GM18858 (cell line): ENCODE data around the gene RSPRY1.
"Not testable (repeated sequence)": the region's sequence is repeated elsewhere in the genome, so short reads cannot be mapped to it uniquely, and the experiment has no call there.

Experiments
- ATAC-seq: cut with Tn5 transposase; IDR thresholded peaks from one replicate; pipeline ENCODE4 v1.9.1; 2021; ENCODE audit not compliant: unreplicated experiment

Gene RSPRY1

DNA sequence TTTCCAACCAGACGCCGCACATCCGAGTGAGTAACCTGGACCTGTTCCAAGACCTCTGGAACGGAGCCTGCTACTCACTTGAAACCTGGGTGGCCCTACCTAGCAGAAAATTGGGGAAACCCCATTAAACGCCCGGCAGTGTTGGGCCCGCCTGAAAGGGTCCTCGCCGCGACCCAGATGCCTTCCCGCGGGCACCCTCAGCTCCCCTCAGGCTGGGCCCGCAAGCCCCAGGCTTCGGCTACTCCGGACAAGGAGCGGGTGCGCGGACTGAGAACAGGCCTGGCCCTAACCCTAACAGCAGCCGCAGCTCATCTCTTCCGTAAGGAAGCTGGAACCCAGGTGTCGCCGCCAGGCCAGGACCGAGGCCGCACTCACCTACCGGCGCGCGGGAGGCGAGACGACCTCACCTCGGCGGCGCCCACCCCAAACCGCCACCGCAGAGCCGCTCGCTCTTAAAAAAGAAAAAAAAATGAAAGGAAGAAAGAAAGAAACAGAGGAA is 634 bp upstream of the RSPRY1 start:
- peak; percentile 24 for ATAC-seq

DNA sequence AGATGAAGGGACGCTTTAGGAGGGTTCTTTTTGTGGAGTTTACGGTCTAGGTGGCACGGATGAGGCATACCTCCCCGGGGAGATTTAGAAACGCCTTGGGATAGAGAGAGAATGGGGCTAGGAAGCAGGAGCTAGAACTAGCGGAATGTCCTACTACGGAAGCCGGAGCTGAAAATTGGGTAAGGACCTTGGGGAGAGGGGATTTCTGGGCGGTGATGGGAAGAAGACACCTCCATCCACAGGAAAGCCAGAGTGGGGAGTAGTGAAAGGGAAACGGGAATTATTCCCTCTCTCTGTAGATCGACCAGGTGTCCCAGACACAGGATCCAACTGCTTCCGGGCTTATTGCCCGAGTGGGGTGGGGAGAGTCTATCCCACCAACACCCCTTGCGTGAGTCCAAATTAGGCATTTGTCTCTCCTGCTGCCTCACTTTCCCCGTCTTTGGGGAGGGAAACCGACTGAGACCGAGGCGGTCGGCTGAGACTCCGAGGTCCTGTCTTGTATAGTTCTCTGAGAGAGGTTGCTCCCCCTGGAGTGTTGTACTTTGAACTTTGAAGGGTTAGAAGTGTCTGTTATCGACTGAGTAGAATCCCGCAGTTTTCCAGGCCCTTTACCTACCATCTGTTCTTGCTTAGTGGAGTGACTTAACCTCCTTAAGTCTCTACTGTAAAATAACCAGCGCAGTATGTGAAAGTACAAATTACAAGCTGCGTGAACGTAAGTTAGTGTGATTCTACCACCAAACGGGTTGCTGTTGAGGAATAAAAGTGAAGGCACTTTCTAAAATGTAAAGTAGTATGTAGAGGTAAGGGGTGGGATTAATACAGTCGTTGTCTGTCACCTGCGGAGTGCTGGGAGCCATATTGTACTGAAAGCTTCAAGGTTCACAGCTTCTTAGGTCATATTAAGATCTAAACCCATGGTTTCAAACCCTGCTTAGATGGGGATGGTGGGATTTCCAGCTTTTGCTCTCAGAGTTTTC is 1.0 kb downstream of the RSPRY1 start:
- ATAC-seq, result no peak

DNA sequence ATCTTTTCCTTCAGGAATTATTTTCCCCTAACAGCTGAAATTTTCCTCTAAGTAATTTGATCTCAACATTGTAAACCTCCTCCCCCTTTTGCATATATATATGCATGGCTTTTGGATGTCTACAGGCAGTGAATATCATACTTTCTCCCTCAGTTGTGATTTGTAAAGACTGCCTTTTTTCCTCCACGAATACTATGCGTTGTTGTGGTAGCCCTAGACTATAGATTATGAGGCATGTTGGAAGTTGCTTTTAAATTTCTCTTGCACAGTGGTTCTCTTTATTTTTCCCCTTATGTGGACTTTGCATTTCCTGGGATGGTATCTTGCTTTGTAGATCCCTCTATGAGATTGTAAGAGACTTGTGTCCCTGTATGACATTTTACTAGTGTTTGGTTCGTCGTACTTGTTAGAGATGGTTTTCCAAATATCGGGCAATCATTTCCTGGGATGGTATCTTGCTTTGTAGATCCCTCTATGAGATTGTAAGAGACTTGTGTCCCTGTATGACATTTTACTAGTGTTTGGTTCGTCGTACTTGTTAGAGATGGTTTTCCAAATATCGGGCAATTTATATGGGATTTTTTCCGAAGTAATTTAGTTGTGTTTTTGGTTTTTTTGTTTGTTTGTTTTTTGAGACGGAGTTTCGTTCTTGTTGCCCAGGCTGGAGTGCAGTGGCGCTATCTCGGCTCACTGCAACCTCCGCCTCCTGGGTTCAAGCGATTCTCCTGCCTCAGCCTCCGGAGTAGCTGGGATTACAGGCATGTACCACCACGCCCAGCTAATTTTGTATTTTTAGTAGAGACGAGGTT is 2.0 kb downstream of the RSPRY1 start:
- ATAC-seq, result not testable (repeated sequence)

DNA sequence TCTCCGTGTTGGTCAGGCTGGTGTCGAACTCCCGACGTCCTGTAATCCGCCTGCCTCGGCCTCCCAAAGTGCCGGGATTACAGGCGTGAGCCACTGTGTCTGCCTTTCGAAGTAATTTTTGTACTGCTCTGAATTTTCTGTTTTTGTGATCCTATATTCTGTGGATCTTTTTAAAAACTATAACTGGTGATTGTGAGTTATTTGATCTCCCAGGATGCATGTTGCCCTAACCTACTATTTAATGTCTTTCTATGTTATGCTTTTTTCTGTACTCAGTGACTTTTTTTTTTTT is 2.5 kb downstream of the RSPRY1 start:
- no peak for ATAC-seq

DNA sequence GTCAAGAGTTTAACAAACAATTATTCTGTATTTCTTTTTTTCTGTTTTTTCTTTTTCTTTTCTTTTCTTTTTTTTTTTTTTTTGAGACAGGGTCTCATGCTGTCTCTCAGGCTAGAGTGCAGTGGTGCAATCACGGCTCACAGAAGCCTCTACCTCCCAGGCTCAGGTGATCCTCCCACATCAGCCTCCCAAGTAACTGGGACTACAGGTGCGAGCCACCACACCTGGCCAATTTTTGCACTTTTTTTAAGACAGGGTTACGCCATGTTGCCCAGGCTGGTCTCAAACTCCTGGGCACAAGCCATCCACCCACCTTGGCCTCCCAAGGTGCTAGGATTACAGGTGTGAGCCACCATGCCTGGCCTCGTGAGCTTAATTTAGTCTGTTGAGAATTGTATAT is 3.4 kb downstream of the RSPRY1 start:
- ATAC-seq, result not testable (repeated sequence)

DNA sequence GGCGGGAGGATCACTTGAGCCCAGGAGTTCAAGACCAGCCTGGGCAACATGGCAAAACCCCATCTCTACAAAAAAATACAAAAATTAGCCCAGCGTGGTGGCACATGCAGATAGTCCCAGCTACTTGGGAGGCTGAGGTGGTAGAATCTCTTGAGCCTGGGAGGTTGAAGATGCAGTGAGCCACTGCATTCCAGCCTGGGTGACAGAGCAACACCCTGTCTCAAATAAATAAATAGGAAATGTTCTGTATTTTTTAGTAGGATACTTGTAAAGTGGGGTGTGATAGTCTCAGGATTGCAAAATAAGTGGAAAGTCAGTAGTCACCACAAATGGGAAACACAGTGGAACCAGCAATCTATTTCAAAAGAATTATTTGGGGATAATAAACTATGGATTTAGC is 4.0 kb downstream of the RSPRY1 start:
- ATAC-seq, result no peak

DNA sequence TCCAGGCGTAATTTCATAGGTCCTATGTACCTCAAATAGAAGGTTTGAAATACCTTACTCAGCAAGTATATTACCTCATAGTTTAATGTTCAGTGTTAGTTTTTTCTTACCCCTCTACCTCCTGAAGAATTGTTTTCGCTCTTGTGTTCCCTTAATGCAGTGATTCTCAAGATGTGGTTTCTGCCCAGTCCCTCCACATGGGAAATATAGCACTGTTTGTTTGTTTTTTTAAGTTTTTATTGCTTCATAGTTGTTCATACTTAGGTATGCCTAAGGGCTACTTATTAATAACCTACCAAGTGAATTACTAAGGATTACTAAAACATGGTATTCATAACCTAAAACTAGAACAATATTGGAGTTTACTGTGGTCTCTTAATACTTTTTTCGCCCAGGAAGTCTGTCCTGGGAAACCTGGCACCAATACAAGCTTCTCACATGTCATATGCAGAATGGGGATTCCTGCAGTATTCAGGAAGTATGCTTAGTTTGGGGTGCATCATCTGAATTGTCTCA is 5.0 kb downstream of the RSPRY1 start:
- no peak for ATAC-seq

DNA sequence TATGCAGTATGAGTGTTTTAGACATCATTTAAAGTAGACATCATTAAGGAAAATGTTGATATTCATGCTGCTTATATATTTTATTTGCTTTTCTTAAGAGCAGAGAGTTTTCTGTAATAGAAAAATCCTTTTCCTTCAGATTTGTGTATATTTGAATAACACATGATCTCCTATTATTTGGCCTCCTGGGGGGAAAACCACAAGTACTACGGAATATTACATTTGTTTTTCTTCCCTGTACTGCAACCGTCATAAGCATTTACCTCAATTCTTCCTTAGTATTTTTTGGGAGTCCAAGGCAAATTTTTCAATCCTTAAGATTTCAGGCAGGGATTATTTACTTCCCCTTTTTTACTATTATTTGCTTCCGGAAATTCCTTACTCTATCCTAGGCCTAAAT is 6.0 kb downstream of the RSPRY1 start:
- no peak for ATAC-seq

DNA sequence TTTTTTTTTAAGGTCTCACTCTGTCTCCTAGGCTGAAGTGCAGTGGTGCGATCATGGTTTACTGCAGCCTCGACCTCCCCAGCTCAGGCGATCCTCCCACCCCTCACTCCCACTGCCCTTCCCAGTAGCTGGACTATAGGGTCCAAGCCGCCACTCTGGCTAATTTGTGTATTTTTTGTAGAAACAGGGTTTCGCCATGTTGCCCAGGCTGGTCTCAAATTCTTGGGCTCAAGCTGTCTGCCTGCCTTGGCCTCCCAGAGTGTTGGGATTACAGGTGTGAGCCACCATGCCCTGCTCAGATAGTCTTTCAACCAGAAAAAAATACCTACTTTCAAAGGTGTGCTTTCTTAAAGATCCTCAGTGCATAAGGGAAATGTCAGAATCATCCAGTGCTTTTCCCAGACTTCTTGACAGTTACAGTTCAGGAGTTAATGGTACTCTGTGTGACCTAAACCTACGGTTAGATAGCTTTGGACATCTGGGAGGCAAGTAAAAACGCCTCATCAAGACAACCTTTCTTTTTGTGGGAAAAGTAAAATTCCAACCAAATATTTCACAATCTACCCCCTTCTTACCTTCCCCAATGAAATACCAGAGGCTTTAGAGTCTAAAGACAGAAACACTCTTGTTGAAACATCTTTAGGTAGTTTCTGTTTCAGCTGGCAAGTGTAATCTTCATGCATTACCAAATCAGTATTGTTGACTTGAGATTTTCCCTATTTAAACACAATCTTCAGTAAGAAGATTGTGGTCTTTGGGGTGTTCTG is 6.8 kb downstream of the RSPRY1 start:
- no peak for ATAC-seq

DNA sequence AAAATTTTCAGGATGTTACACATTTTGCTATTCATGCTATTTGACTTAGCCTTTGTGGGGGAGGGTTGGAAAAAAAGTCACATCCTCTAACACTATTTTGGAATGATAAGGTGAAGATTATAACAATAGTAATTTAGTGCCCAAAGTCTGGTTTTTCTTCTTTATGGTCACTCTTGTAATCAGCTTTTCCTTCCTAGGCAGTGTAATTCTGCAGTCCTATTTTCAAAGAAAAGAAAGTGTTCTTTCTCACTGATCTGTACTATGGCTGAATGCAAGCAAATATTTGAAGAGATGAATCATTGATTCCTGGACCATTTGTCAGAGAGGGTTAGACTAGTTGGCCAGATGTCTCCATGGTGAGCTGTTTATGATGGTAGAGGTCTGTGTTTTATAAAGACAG is 8.4 kb downstream of the RSPRY1 start:
- no peak for ATAC-seq

DNA sequence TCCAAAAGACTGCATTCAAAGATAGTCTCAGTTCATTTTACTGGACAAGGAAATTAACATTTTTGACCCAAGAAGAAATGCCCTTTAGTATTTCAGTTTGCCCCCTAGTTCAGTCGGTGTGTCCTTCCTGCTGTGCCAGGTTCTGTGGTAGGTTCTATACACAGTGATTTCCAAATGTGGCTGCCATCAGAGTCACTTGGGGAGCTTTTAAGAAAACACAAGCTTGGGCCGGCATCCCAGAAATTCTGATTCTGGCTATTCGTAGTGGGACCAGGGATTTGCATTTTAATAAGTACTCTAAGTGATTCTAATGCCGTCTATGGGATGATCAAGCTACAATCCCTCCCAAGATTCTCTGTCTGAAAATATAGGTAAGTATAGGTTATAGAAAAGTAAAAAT is 10.2 kb downstream of the RSPRY1 start:
- ATAC-seq, result no peak

DNA sequence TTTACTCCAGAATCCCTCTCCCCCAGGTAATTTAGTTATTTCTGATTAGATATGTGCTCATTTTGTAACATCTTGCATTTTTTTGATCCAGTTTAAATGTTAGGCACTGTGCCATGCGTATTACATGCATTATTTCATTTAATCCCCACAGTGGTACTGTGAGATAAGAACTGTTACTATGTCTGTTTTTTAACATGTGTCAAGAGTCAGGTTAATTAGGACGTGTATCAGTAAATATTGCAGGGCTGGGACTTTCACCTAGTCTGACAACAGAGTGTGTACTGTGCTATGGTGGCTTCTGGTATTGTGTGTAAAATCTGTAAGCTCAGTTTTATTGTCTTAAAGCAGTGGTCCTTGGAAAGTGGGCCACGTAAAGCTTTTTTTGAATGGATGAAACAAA is 10.6 kb downstream of the RSPRY1 start:
- no peak for ATAC-seq

DNA sequence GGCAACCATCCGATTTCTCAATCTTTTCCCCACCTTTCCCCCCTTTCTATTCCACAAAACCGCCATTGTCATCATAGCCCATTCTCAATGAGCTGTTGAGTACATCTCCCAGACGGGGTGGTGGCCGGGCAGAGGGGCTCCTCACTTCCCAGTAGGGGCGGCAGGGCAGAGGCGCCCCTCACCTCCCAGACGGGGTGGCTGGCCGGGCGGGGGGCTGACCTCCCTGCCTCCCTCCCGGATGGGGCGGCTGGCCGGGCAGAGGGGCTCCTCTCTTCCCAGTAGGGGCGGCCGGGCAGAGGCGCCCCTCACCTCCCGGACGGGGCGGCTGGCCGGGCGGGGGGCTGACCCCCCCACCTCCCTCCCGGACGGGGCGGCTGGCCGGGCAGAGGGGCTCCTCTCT is 14.2 kb downstream of the RSPRY1 start:
- not testable (repeated sequence) for ATAC-seq

DNA sequence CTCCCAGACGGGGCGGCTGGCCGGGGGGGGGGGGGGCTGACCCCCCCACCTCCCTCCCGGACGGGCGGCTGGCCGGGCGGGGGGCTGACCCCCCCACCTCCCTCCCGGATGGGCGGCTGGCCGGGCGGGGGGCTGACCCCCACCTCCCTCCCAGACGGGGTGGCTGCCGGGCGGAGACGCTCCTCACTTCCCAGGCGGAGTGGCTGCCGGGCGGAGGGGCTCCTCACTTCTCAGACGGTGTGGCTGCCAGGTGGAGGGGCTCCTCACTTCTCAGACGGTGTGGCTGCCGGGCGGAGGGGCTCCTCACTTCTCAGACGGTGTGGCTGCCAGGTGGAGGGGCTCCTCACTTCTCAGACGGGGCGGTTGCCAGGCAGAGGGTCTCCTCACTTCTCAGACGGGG is 14.8 kb downstream of the RSPRY1 start:
- ATAC-seq, result not testable (repeated sequence)

DNA sequence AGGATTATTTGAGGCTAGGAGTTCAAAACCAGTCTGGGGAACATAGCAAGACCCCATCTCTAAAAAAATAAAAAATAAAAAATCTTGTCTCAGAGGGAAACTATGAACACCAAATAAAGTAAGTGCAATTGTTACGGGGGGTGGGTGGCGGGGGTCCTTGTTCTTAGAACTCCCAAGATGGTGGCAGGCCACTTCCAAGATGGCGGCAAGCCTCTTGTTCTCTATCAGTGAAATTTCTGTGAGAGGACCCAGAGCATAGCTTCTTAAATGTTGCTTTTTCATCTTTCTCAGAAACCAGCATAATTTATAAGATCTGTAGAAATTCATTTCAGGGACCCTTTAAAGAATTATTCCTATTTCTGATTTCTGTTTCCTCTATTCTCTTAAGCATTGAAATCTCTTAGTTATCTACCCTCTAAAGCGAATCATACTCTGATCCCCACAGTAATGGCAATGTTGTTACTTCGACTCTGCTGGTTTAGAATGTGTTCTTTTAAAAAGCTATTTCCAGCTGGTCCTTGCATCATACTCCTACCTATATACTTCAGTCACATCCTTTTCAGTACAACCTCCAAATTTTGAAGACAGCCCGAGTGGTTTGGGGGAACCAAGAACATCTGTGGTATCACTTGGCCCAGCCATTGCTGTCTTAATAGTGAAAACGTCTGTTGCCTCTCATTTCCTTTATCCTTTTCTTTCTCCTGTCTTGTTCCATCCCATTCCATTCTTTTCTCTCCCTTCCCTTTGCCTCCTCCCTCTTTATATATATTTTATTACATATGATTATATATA is 16.2 kb downstream of the RSPRY1 start:
- no peak for ATAC-seq

DNA sequence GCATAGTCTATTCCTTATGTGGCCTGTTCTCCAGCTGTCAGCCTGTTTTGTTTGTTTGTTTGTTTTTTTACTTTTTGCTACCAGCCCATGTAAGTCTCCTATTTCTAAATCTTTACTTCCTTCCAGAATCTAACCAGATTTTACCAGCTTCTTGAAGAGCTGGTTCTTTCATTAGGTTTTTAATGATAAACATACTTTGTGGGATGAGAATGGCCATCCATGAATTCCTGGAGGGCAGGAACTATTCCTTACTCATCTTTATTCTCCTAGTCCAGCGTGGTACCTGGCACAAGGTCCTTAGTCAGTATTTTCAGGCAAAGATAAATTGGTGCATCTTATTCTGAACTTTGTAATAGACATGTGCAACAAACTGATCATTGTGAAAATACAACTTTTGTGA is 17.3 kb downstream of the RSPRY1 start:
- ATAC-seq, result no peak

DNA sequence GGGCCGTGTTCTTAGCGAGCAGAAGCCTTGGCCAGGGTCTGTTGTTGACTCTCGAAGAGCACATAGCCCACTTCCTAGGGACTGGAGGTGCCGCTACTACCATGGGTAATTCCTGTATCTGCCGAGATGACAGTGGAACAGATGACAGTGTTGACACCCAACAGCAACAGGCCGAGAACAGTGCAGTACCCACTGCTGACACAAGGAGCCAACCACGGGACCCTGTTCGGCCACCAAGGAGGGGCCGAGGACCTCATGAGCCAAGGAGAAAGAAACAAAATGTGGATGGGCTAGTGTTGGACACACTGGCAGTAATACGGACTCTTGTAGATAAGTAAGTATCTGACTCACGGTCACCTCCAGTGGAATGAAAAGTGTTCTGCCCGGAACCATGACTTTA is 18.5 kb downstream of the RSPRY1 start:
- ATAC-seq, result no peak

DNA sequence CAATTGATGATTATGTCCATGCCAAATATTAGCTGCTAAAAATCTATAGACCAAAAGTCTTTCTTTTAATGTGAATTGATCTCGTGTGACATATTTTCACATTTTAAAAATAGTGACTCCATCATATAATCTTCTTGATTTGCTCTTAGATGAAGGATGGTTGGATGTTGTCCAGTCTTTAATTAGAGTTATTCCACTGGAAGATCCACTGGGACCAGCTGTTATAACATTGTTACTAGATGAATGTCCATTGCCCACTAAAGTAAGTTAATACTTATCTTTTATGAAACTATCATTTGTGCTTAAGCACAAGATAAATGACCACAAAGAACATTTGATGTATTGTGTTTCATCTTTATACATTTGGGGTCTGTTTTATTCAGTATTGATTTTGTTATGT is 22.8 kb downstream of the RSPRY1 start:
- no peak for ATAC-seq

DNA sequence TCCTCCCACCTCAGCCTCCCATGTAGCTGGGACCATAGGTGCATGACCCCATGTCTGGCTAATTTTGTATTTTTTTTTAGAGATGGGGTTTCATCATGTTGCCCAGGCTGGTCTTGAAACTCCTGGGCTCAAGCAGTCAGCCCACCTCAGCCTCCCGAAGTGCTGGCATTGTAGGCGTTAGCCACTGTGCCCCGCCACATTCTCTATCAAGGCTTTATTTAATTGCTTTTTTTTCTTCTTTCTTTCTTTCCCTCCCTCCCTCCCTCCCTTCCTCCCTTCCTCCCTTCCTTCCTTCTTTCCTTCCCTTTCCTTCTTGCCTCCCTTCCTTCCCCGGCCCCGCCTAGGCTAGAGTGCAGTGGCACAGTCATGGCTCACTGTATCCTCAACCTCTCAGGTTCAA is 23.7 kb downstream of the RSPRY1 start:
- ATAC-seq, result no peak

DNA sequence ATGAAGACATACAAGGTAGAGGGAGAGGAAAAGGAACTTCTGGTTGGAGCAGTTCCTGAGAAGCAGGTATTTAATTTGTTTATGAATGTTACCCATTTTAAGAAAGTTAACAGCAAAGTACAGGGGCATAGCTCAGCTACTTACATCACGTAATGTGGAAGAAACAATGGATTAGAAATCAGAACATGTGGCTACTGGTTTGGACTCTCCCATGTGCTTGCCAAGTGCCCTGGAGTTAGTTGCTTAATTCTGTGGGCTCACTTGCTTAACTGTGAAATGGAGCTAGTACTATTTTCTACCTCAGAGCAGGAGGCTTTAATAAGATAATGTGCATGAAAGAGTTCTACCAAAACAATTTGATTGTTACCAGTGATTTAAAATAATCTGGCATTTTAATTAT is 27.3 kb downstream of the RSPRY1 start:
- ATAC-seq, result no peak
